ENCODE data around the gene USP7.

- TF ChIP-seq EP300 (IDR thresholded peaks at IDR 0.05), result no peak
- TF ChIP-seq CTCF (IDR thresholded peaks at IDR 0.05), result no peak
- TF ChIP-seq POLR2A (IDR thresholded peaks at IDR 0.05), result no peak
These were observed 75.7 kb downstream of the USP7 start for GRCh38 chr16:8887952-8888560.

All from upper lobe of left lung (tissue), 4 donors.